Measurements from ENCODE around the gene UROD. TPM values are rescaled to one million over a fixed set of nuclear protein-coding genes. Genes with fewer than 3 reads are reported as not detected.

UROD gene
- total RNA-seq, 6 donors from 2014 or later: 38.6 to 76.3 (median 63.3) TPM

GRCh38 chr1:45012639-45013278 lies 705 bp downstream of the UROD start:
- no peaks in the 10 kb centered on the region for H3K27me3 ChIP-seq
- DNase-seq: peak in 1 of 2 donors; percentile 86
- H3K4me1 ChIP-seq: peaks cover 29 to 54% (median 29%) of the 10 kb centered on the region in 4 donors
- H3K27ac ChIP-seq: peak overlapping the region; percentile 76 to 87 (median 80)
- peak overlapping the region; percentile 45 to 100 (median 92) for H3K4me3 ChIP-seq
- ATAC-seq (ENCODE audit: low FRiP score in 2 of 2): peak; percentile 56 to 64
- WGBS, 2 donors: 2 to 7% methylated on average over 10 to 21 of the region's 21 CpGs
- no peaks in the 10 kb centered on the region for H3K9me3 ChIP-seq
- H3K36me3 ChIP-seq: peaks cover 12 to 36% (median 16%) of the 10 kb centered on the region in 4 donors
- TF ChIP-seq POLR2A (IDR thresholded peaks at IDR 0.05) (no peak), POLR2AphosphoS5 (IDR thresholded peaks at IDR 0.05) (no peak), EP300 (IDR thresholded peaks at IDR 0.05) (no peak)
- TF ChIP-seq, protein P1, sequence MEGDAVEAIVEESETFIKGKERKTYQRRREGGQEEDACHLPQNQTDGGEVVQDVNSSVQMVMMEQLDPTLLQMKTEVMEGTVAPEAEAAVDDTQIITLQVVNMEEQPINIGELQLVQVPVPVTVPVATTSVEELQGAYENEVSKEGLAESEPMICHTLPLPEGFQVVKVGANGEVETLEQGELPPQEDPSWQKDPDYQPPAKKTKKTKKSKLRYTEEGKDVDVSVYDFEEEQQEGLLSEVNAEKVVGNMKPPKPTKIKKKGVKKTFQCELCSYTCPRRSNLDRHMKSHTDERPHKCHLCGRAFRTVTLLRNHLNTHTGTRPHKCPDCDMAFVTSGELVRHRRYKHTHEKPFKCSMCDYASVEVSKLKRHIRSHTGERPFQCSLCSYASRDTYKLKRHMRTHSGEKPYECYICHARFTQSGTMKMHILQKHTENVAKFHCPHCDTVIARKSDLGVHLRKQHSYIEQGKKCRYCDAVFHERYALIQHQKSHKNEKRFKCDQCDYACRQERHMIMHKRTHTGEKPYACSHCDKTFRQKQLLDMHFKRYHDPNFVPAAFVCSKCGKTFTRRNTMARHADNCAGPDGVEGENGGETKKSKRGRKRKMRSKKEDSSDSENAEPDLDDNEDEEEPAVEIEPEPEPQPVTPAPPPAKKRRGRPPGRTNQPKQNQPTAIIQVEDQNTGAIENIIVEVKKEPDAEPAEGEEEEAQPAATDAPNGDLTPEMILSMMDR (IDR thresholded peaks at IDR 0.05): no peak

- no peak overlapping the region for H3K27ac ChIP-seq
- ATAC-seq (ENCODE audit: low FRiP score in 2 of 2) (no peak), DNase-seq (no peak)
- no peaks in the 10 kb centered on the region for H3K27me3 ChIP-seq
- no peaks in the 10 kb centered on the region for H3K9me3 ChIP-seq
- peaks cover 4 to 26% (median 7%) of the 10 kb centered on the region in 4 donors for H3K36me3 ChIP-seq
- H3K4me1 ChIP-seq: peaks cover 29 to 54% (median 29%) of the 10 kb centered on the region in 4 donors
- WGBS, 2 donors: 77 to 86% methylated on average over 10 to 12 of the region's 12 CpGs
- TF ChIP-seq, protein P1 (IDR thresholded peaks at IDR 0.05): no peak
- TF ChIP-seq EP300 (IDR thresholded peaks at IDR 0.05) (no peak), POLR2A (IDR thresholded peaks at IDR 0.05) (no peak), POLR2AphosphoS5 (IDR thresholded peaks at IDR 0.05) (no peak)
- H3K4me3 ChIP-seq: no peak overlapping the region
Observed at GRCh38 chr1:45013551-45014209, 1.6 kb downstream of the UROD start.

DNA sequence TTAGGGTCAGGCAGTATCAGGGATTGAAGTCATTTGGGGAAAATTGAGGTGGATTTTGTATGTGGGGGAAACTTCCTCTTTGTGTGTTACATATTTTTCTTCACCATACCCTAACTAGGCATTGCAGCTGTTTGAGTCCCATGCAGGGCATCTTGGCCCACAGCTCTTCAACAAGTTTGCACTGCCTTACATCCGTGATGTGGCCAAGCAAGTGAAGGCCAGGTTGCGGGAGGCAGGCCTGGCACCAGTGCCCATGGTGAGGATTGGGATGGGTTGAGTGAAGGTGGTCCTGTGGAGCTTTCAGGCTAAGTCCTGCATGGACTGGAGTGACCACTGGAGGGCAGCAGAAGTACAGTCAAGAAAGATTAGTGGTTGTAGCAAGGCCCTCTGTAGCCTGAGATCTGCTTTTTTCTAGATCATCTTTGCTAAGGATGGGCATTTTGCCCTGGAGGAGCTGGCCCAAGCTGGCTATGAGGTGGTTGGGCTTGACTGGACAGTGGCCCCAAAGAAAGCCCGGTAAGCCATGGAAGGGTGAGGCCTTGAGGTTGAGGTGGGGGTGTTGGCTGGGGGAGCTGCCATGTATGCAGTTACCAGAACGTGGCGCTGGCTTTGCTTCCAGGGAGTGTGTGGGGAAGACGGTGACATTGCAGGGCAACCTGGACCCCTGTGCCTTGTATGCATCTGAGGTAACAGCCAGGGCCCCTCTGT lies 2.4 kb downstream of the UROD start:
- peak; percentile 64 to 68 for ATAC-seq (ENCODE audit: low FRiP score in 2 of 2)
- no peak overlapping the region for H3K4me3 ChIP-seq
- DNase-seq: peak; percentile 42 to 77
- H3K4me1 ChIP-seq: peaks cover 24 to 46% (median 28%) of the 10 kb centered on the region in 4 donors
- H3K9me3 ChIP-seq: no peaks in the 10 kb centered on the region
- peaks cover 0 to 18% (median under 1%) of the 10 kb centered on the region in 4 donors for H3K36me3 ChIP-seq
- TF ChIP-seq, protein P1 (IDR thresholded peaks at IDR 0.05): peak; percentile 79 to 93 (median 87)
- TF ChIP-seq POLR2A (IDR thresholded peaks at IDR 0.05): no peak
- TF ChIP-seq POLR2AphosphoS5 (IDR thresholded peaks at IDR 0.05): no peak
- TF ChIP-seq EP300 (IDR thresholded peaks at IDR 0.05): no peak
- H3K27me3 ChIP-seq: no peaks in the 10 kb centered on the region
- WGBS, 2 donors: 36 to 64% methylated on average over 5 to 6 of the region's 6 CpGs
- no peak overlapping the region for H3K27ac ChIP-seq

DNA sequence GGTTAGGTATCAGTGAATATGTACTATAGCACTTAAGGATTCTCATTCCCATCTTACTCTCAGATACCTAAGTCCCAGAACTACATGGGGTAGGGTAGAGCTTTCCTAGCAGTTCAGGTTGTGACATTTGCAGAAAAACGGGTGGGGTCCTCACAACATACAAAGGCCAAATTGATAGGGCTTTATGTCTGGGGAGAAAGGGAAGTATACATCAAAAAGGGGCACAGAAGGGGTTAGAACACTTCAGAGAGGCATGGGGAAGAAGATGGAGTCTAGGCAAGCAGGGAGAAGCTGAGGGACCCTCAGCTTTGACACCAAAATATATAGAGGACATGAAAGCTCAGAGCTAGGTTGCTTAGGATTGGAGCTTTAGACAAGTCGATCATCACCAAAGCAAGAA lies 3.6 kb downstream of the UROD start:
- TF ChIP-seq POLR2A (IDR thresholded peaks at IDR 0.05): no peak
- TF ChIP-seq POLR2AphosphoS5 (IDR thresholded peaks at IDR 0.05): no peak
- TF ChIP-seq EP300 (IDR thresholded peaks at IDR 0.05): no peak
- TF ChIP-seq, protein P1 (IDR thresholded peaks at IDR 0.05): no peak
- ATAC-seq (ENCODE audit: low FRiP score in 2 of 2) (no peak), DNase-seq (no peak)
- Histone ChIP-seq H3K9me3 (no peaks in the 10 kb centered on the region), H3K4me1 (peaks cover 15 to 34% (median 17%) of the 10 kb centered on the region in 4 donors), H3K4me3 (no peak overlapping the region), H3K27ac (no peak overlapping the region), H3K36me3 (peaks cover 0 to 15% (median 0%) of the 10 kb centered on the region in 4 donors), H3K27me3 (no peaks in the 10 kb centered on the region)
- WGBS, 2 donors: 74 to 79% methylated on average over 2 of the region's 2 CpGs

All from upper lobe of left lung (tissue), 6 donors.